ENCODE data around the gene OCLN. TPM values are rescaled to one million over a fixed set of nuclear protein-coding genes. Genes with fewer than 3 reads are reported as not detected.

The OCLN gene
- total and polyA plus RNA-seq, 2 experiments from 2014 or later = 14.3 to 61.6 TPM

DNA sequence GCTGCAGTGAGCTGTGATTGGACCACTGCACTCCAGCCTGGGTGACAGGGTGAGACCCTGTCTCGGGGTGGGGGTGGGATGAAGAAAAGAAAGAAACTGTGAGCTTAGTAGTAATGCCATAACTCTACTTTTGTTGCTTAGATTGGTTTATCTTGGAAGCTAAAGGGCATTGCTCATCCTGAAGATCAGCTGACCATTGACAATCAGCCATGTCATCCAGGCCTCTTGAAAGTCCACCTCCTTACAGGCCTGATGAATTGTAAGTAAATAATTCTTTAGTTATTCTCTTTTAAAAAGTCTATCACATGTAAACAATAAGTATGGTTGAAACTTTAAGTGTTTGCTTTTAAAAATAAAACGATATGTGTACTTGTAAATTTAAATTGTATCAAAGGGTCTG lies 11.4 kb downstream of the OCLN start (continued):
- TF ChIP-seq, protein P1, sequence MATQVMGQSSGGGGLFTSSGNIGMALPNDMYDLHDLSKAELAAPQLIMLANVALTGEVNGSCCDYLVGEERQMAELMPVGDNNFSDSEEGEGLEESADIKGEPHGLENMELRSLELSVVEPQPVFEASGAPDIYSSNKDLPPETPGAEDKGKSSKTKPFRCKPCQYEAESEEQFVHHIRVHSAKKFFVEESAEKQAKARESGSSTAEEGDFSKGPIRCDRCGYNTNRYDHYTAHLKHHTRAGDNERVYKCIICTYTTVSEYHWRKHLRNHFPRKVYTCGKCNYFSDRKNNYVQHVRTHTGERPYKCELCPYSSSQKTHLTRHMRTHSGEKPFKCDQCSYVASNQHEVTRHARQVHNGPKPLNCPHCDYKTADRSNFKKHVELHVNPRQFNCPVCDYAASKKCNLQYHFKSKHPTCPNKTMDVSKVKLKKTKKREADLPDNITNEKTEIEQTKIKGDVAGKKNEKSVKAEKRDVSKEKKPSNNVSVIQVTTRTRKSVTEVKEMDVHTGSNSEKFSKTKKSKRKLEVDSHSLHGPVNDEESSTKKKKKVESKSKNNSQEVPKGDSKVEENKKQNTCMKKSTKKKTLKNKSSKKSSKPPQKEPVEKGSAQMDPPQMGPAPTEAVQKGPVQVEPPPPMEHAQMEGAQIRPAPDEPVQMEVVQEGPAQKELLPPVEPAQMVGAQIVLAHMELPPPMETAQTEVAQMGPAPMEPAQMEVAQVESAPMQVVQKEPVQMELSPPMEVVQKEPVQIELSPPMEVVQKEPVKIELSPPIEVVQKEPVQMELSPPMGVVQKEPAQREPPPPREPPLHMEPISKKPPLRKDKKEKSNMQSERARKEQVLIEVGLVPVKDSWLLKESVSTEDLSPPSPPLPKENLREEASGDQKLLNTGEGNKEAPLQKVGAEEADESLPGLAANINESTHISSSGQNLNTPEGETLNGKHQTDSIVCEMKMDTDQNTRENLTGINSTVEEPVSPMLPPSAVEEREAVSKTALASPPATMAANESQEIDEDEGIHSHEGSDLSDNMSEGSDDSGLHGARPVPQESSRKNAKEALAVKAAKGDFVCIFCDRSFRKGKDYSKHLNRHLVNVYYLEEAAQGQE (IDR thresholded peaks at IDR 0.05; ENCODE audit: unreplicated experiment) = no peak
- no peak for TF ChIP-seq JUNB (IDR thresholded peaks at IDR 0.05; ENCODE audit: unreplicated experiment)
- no peak for TF ChIP-seq CREB1 (CRISPR knock-in tag; IDR thresholded peaks at IDR 0.05; ENCODE audit: low read depth)
- TF ChIP-seq ZNF114 (CRISPR knock-in tag; IDR thresholded peaks at IDR 0.05) = no peak
- no peak for TF ChIP-seq ZNF331 (CRISPR knock-in tag; IDR thresholded peaks at IDR 0.05; ENCODE audit: low read depth)
- TF ChIP-seq, protein P2, sequence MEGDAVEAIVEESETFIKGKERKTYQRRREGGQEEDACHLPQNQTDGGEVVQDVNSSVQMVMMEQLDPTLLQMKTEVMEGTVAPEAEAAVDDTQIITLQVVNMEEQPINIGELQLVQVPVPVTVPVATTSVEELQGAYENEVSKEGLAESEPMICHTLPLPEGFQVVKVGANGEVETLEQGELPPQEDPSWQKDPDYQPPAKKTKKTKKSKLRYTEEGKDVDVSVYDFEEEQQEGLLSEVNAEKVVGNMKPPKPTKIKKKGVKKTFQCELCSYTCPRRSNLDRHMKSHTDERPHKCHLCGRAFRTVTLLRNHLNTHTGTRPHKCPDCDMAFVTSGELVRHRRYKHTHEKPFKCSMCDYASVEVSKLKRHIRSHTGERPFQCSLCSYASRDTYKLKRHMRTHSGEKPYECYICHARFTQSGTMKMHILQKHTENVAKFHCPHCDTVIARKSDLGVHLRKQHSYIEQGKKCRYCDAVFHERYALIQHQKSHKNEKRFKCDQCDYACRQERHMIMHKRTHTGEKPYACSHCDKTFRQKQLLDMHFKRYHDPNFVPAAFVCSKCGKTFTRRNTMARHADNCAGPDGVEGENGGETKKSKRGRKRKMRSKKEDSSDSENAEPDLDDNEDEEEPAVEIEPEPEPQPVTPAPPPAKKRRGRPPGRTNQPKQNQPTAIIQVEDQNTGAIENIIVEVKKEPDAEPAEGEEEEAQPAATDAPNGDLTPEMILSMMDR (conservative IDR thresholded peaks at IDR 0.05; ENCODE audit: low read depth in 2 of 2) = no peak
- no peak for TF ChIP-seq POLR2AphosphoS5 (IDR thresholded peaks at IDR 0.05; ENCODE audit: low read depth)
- TF ChIP-seq STAT1 (IDR thresholded peaks at IDR 0.05; ENCODE audit: unreplicated experiment) = no peak
- no peak for TF ChIP-seq EZH2 (IDR thresholded peaks at IDR 0.05; ENCODE audit: low read depth, unreplicated experiment)
- TF ChIP-seq, protein P3, sequence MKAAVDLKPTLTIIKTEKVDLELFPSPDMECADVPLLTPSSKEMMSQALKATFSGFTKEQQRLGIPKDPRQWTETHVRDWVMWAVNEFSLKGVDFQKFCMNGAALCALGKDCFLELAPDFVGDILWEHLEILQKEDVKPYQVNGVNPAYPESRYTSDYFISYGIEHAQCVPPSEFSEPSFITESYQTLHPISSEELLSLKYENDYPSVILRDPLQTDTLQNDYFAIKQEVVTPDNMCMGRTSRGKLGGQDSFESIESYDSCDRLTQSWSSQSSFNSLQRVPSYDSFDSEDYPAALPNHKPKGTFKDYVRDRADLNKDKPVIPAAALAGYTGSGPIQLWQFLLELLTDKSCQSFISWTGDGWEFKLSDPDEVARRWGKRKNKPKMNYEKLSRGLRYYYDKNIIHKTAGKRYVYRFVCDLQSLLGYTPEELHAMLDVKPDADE (IDR thresholded peaks at IDR 0.05) = no peak

DNA sequence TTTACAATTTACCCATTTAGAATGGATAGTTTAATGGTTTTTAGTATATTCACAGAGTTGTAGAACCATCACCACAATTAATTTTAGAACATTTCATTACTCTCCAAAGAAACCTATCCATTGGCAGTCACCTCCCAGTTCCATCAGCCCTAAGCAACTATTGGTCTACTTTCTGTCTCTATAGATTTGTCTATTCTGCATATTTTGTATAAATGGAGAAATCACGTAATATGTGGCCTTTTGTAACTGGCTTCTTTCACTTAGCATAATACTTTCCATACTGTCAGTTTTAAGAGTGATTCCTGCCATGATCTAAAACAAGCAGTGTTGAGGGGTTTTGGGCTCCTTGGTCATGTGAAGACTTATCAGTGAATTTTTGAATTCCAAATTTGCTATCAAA lies 12.7 kb downstream of the OCLN start:
- H3K79me2 ChIP-seq (replicated peaks; ENCODE audit: insufficient read depth) = peaks cover 50% of the 10 kb centered on the region
- no peaks in the 10 kb centered on the region for H3F3A ChIP-seq (replicated peaks; ENCODE audit: low read depth)
- Mint-ChIP-seq H3K36me3 (ENCODE audit: low read depth) (peaks cover 40% of the 10 kb centered on the region), H3K4me1 (peaks cover 20% of the 10 kb centered on the region), H3K4me3 (no peak overlapping the region), H3K27ac (no peak overlapping the region), H3K27me3 (ENCODE audit: insufficient read depth, low read depth, poor library complexity) (peaks cover 10% of the 10 kb centered on the region), H3K9me3 (no peaks in the 10 kb centered on the region)
- no peak overlapping the region for H3K4me3 ChIP-seq
- H3K27me3 ChIP-seq (ENCODE audit: insufficient read depth) = no peaks in the 10 kb centered on the region
- H3K9me2 ChIP-seq (ENCODE audit: insufficient read depth) = no peaks in the 10 kb centered on the region
- peaks cover 17% of the 10 kb centered on the region for H3K4me1 ChIP-seq (ENCODE audit: insufficient read depth)
- DNase-seq (ENCODE audit: low spot score) = no peak
- H2AFZ ChIP-seq = no peak overlapping the region
- H3K4me2 ChIP-seq = no peak overlapping the region
- no peak for ATAC-seq
- 0 out of 2 replicates have a peak, but pooled peaks cover 3% of the 10 kb centered on the region for H4K20me1 ChIP-seq (replicated peaks; ENCODE audit: insufficient read depth)
- peaks cover 31% of the 10 kb centered on the region for H3K36me3 ChIP-seq (ENCODE audit: insufficient read depth)
- no peak overlapping the region for H3K27ac ChIP-seq (ENCODE audit: low read depth)
- TF ChIP-seq ZNF331 (CRISPR knock-in tag; IDR thresholded peaks at IDR 0.05; ENCODE audit: low read depth) (no peak), STAT1 (IDR thresholded peaks at IDR 0.05; ENCODE audit: unreplicated experiment) (no peak), EZH2 (IDR thresholded peaks at IDR 0.05; ENCODE audit: low read depth, unreplicated experiment) (no peak), EZH2phosphoT487 (IDR thresholded peaks at IDR 0.05; ENCODE audit: unreplicated experiment) (no peak)
- TF ChIP-seq, protein P2 (conservative IDR thresholded peaks at IDR 0.05; ENCODE audit: low read depth in 2 of 2) = no peak

Data from GM23338 (cell line).